ENCODE results near the gene RANBP1.

DNA sequence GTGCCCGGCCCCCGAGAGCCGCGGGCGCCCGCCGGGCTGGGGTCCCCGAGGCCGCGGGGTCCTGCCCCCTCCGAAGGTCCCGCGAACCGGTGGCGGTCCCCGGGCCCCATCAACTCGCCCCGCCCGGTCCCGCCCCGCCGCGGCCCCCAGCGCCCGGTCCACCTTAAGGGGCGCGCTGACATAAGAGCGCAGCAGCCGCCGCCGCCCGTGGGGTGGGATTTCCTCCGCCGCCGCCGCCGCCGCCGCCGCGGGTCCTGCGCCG lies 15.6 kb downstream of the RANBP1 start, which contains the start of gene ZDHHC8:
- TF ChIP-seq, protein P1, sequence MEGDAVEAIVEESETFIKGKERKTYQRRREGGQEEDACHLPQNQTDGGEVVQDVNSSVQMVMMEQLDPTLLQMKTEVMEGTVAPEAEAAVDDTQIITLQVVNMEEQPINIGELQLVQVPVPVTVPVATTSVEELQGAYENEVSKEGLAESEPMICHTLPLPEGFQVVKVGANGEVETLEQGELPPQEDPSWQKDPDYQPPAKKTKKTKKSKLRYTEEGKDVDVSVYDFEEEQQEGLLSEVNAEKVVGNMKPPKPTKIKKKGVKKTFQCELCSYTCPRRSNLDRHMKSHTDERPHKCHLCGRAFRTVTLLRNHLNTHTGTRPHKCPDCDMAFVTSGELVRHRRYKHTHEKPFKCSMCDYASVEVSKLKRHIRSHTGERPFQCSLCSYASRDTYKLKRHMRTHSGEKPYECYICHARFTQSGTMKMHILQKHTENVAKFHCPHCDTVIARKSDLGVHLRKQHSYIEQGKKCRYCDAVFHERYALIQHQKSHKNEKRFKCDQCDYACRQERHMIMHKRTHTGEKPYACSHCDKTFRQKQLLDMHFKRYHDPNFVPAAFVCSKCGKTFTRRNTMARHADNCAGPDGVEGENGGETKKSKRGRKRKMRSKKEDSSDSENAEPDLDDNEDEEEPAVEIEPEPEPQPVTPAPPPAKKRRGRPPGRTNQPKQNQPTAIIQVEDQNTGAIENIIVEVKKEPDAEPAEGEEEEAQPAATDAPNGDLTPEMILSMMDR (IDR thresholded peaks at IDR 0.05), result no peak
- TF ChIP-seq POLR2A (IDR thresholded peaks at IDR 0.05; ENCODE audit: low read depth), result no peak
